GM21619 (cell line): Measurements from ENCODE around the gene ADAMTS5.

Source experiments
- ATAC-seq: cut with Tn5 transposase; IDR thresholded peaks from one replicate; pipeline ENCODE4 v1.9.1; 2021; ENCODE audit not compliant: unreplicated experiment

Gene ADAMTS5

GRCh38 chr21:26967062-26967913 is at the start of gene ADAMTS5:
TSS of gene ADAMTS5 (minus strand) at chr21:26967088. CDS start at chr21:26966391, 697 bp downstream.
- ATAC-seq = no peak

- no peak for ATAC-seq
Observed at GRCh38 chr21:27001526-27001925, 34.6 kb upstream of the ADAMTS5 start.

- ATAC-seq = no peak
Observed at GRCh38 chr21:26983576-26983975, 16.7 kb upstream of the ADAMTS5 start.

GRCh38 chr21:26982767-26983166 is 15.9 kb upstream of the ADAMTS5 start:
- ATAC-seq = no peak

- no peak for ATAC-seq
Observed at GRCh38 chr21:26977746-26978145, 10.9 kb upstream of the ADAMTS5 start.

GRCh38 chr21:26973226-26973625 is 6.3 kb upstream of the ADAMTS5 start:
- no peak for ATAC-seq

GRCh38 chr21:26972192-26972591 is 5.3 kb upstream of the ADAMTS5 start:
- no peak for ATAC-seq

- ATAC-seq = no peak
Observed at GRCh38 chr21:26969971-26970725, 3.3 kb upstream of the ADAMTS5 start.

- ATAC-seq = no peak
Observed at GRCh38 chr21:26966649-26967061, 233 bp downstream of the ADAMTS5 start.

- ATAC-seq = no peak
Observed at GRCh38 chr21:26965907-26966581, 844 bp downstream of the ADAMTS5 start.

GRCh38 chr21:26965040-26965906 is 1.6 kb downstream of the ADAMTS5 start:
- ATAC-seq = no peak

GRCh38 chr21:26964170-26964778 is 2.6 kb downstream of the ADAMTS5 start:
- no peak for ATAC-seq

GRCh38 chr21:26962621-26963181 is 4.2 kb downstream of the ADAMTS5 start:
- ATAC-seq = no peak

GRCh38 chr21:26961698-26962097 is 5.2 kb downstream of the ADAMTS5 start:
- no peak for ATAC-seq

GRCh38 chr21:26958788-26959187 is 8.1 kb downstream of the ADAMTS5 start:
- no peak for ATAC-seq

GRCh38 chr21:26956813-26957212 is 10.1 kb downstream of the ADAMTS5 start:
- ATAC-seq = no peak

- no peak for ATAC-seq
Observed at GRCh38 chr21:26956216-26956615, 10.7 kb downstream of the ADAMTS5 start.

- ATAC-seq = no peak
Observed at GRCh38 chr21:26954662-26955121, 12.2 kb downstream of the ADAMTS5 start.

- no peak for ATAC-seq
Observed at GRCh38 chr21:26952374-26953066, 14.4 kb downstream of the ADAMTS5 start.
